OCI-LY7 (cell line): ENCODE measurements around the gene C1orf159.
"Not testable (repeated sequence)": the region's sequence is repeated elsewhere in the genome, so short reads cannot be mapped to it uniquely, and the experiment has no call there.

ENCODE experiments used
- EZH2phosphoT487 ChIP-seq: fragments of 200-600 bp; sonication (generic); IDR thresholded peaks from 2 replicates; pipeline ENCODE4 v1.6.1; 2018; ENCODE audit warnings: low read depth, borderline replicate concordance, mild to moderate bottlenecking, mixed run types, antibody characterized with exemption, low read length, moderate library complexity, mixed read lengths
- TF ChIP-seq, protein P1 (sequence below): fragments of 200-600 bp; sonication (generic); conservative IDR thresholded peaks from 2 replicates; pipeline ENCODE4 v1.5.1; 2014; ENCODE audit warnings: mild to moderate bottlenecking, antibody characterized with exemption, low read length, moderate library complexity, mixed read lengths

DNA sequence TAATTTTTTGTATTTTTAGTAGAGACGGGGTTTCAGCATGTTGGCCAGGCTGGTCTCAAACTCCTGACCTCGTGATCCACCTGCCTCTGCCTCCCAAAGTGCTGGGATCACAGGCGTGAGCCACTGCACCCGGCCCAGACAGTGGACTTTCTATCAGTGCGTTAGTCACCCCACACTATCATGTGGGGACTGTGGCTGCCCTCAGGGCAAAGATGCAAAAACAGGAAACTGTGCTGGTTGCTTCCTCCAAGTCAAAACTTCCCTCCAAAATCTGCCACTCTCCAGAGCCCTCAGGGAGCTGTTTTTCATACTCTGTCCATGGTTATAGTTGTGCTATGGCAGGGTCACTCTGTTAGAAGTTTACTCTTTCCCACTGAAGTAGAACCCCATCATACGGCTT lies 11.7 kb downstream of the C1orf159 start:
- TF ChIP-seq, protein P1, sequence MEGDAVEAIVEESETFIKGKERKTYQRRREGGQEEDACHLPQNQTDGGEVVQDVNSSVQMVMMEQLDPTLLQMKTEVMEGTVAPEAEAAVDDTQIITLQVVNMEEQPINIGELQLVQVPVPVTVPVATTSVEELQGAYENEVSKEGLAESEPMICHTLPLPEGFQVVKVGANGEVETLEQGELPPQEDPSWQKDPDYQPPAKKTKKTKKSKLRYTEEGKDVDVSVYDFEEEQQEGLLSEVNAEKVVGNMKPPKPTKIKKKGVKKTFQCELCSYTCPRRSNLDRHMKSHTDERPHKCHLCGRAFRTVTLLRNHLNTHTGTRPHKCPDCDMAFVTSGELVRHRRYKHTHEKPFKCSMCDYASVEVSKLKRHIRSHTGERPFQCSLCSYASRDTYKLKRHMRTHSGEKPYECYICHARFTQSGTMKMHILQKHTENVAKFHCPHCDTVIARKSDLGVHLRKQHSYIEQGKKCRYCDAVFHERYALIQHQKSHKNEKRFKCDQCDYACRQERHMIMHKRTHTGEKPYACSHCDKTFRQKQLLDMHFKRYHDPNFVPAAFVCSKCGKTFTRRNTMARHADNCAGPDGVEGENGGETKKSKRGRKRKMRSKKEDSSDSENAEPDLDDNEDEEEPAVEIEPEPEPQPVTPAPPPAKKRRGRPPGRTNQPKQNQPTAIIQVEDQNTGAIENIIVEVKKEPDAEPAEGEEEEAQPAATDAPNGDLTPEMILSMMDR, result not testable (repeated sequence)
- not testable (repeated sequence) for TF ChIP-seq EZH2phosphoT487
